GM21619 (cell line): ENCODE results near the gene MARCHF9.

Experiments used
- ATAC-seq: cut with Tn5 transposase; IDR thresholded peaks from one replicate; pipeline ENCODE4 v1.9.1; 2021; ENCODE audit not compliant: unreplicated experiment

Gene MARCHF9

GRCh38 chr12:57737467-57738460 is 17.1 kb upstream of the MARCHF9 start:
- no peak for ATAC-seq

- no peak for ATAC-seq
Measured at GRCh38 chr12:57738661-57739237, 16.2 kb upstream of the MARCHF9 start, which contains the start of gene AGAP2. AGAP2 (minus strand) TSS chr12:57738742; CDS start chr12:57738246, 496 bp downstream.

GRCh38 chr12:57739387-57739786 is 15.5 kb upstream of the MARCHF9 start:
- no peak for ATAC-seq

- no peak for ATAC-seq
Measured at GRCh38 chr12:57739914-57740538, 14.9 kb upstream of the MARCHF9 start.

- ATAC-seq: peak; percentile 52
Measured at GRCh38 chr12:57740656-57741412, 14.1 kb upstream of the MARCHF9 start.

GRCh38 chr12:57741413-57741789 is 13.5 kb upstream of the MARCHF9 start:
- ATAC-seq: no peak

GRCh38 chr12:57741844-57742738 is 12.8 kb upstream of the MARCHF9 start:
- ATAC-seq: peak; percentile 47

GRCh38 chr12:57743769-57744168 is 11.1 kb upstream of the MARCHF9 start:
- no peak for ATAC-seq

GRCh38 chr12:57744194-57744776 is 10.6 kb upstream of the MARCHF9 start:
- ATAC-seq: peak; percentile 35

- peak; percentile 80 for ATAC-seq
Measured at GRCh38 chr12:57744777-57745484, 10.0 kb upstream of the MARCHF9 start, which contains the start of gene TSPAN31. TSPAN31 (plus strand) TSS chr12:57745039; CDS start chr12:57745155, 116 bp downstream.

- ATAC-seq: no peak
Measured at GRCh38 chr12:57745485-57745881, 9.4 kb upstream of the MARCHF9 start.

- no peak for ATAC-seq
Measured at GRCh38 chr12:57746025-57746424, 8.9 kb upstream of the MARCHF9 start.

- ATAC-seq: no peak
Measured at GRCh38 chr12:57749061-57749460, 5.8 kb upstream of the MARCHF9 start.

- ATAC-seq: no peak
Measured at GRCh38 chr12:57750561-57751431, 4.1 kb upstream of the MARCHF9 start.

- no peak for ATAC-seq
Measured at GRCh38 chr12:57751432-57751787, 3.5 kb upstream of the MARCHF9 start.

GRCh38 chr12:57751788-57752667 is 2.9 kb upstream of the MARCHF9 start, which contains the start of gene CDK4:
CDK4 (minus strand) TSS chr12:57752310; CDS start chr12:57751717, 593 bp downstream.
- peak; percentile 69 for ATAC-seq

GRCh38 chr12:57752668-57753000 is 2.3 kb upstream of the MARCHF9 start:
- ATAC-seq: no peak
